Stimulated activated CD8-positive, alpha-beta memory T cell treated with anti-CD3 and anti-CD28 coated beads, Interleukin-2, amount 100 ng/mL, for 48 hours (primary cell): ENCODE results near the gene MTPN.

Experiments used
- DNase-seq, 2 donors: peaks; one replicate each; pipeline ENCODE4 v3.0.0-alpha.2; 2020; ENCODE audit warnings: low read depth in 2 of 2

Gene MTPN

GRCh38 chr7:135977007-135977741 lies at the start of gene MTPN:
Gene MTPN, minus strand, starts transcription at chr7:135977359. Its CDS starts 259 bp downstream, at chr7:135977100.
- peak; percentile 96 for DNase-seq

GRCh38 chr7:136026209-136026608 lies 49.0 kb upstream of the MTPN start:
- DNase-seq = no peak

GRCh38 chr7:136023134-136023869 lies 46.1 kb upstream of the MTPN start:
- no peak for DNase-seq

GRCh38 chr7:136020556-136020955 lies 43.4 kb upstream of the MTPN start:
- no peak for DNase-seq

- DNase-seq = no peak
Observed at GRCh38 chr7:136018104-136018503, 40.9 kb upstream of the MTPN start.

- DNase-seq = no peak
Observed at GRCh38 chr7:136016649-136017395, 39.7 kb upstream of the MTPN start.

GRCh38 chr7:136015638-136016037 lies 38.5 kb upstream of the MTPN start:
- DNase-seq = no peak

GRCh38 chr7:136014659-136015058 lies 37.5 kb upstream of the MTPN start:
- no peak for DNase-seq

GRCh38 chr7:136012238-136012637 lies 35.1 kb upstream of the MTPN start:
- no peak for DNase-seq

- DNase-seq = no peak
Observed at GRCh38 chr7:136009488-136010079, 32.4 kb upstream of the MTPN start.

GRCh38 chr7:136006208-136006607 lies 29.0 kb upstream of the MTPN start:
- no peak for DNase-seq

- no peak for DNase-seq
Observed at GRCh38 chr7:136004083-136004482, 26.9 kb upstream of the MTPN start.

GRCh38 chr7:136002802-136003201 lies 25.6 kb upstream of the MTPN start:
- DNase-seq = no peak

- DNase-seq = no peak
Observed at GRCh38 chr7:136000288-136000913, 23.2 kb upstream of the MTPN start.

GRCh38 chr7:135998081-135998480 lies 20.9 kb upstream of the MTPN start:
- DNase-seq = no peak

GRCh38 chr7:135995748-135996147 lies 18.6 kb upstream of the MTPN start:
- no peak for DNase-seq

GRCh38 chr7:135994466-135995205 lies 17.5 kb upstream of the MTPN start:
- no peak for DNase-seq

GRCh38 chr7:135993950-135994349 lies 16.8 kb upstream of the MTPN start:
- no peak for DNase-seq

- DNase-seq = no peak
Observed at GRCh38 chr7:135991906-135992305, 14.7 kb upstream of the MTPN start.

GRCh38 chr7:135991322-135991721 lies 14.2 kb upstream of the MTPN start:
- DNase-seq = no peak

GRCh38 chr7:135990258-135990657 lies 13.1 kb upstream of the MTPN start:
- no peak for DNase-seq
